ENCODE measurements around the gene TLK2.

DNA sequence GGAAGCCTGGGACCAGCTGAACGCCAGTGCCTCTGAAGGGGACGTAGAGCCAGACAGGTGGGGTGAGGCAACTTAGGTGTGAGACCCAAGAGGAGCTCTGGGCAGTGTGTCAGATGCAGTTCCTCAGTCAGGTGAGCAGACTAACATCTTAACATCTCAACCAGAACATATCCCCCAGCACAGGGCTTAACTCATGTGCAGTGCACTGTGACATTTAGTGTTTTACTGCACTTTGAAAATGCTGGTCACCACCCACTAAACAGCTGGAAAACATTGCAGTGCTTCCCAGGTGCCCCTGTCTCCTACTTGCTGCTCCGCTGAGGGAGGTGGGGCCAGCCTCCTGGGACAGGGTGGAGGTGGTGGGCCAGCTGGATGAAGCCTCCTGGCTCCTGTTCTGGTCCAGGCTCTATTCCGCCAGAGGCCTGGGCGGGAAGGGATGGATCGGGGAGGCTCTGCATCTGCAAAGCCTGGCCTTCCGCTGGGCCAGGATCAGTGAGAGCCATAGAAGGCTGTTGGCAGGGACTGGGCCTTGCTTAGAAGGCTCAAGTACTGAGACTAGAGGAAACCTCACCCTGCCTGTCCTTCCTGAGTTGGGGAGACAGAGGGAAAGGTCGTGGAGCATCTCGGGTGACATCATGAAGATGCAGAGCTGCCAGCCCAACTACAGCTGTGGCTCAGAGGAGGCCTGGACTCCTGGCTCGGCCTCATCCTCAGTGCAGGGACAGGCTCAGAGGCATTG is 141.0 kb downstream of the TLK2 start:
- TF ChIP-seq CTCF (conservative IDR thresholded peaks at IDR 0.05 in 1 of 2, IDR thresholded peaks at IDR 0.05 in 1 of 2; ENCODE audit: extremely low read depth in 1 of 2, insufficient read depth in 1 of 2, low read depth in 1 of 2, low read length in 2 of 2) = no peak
- TF ChIP-seq EZH2 (IDR thresholded peaks at IDR 0.05; ENCODE audit: borderline replicate concordance, low read length) = no peak
